GM19099 (cell line): ENCODE results near the gene SFMBT2.

Experiments
- POLR2A ChIP-seq: IDR thresholded peaks from 3 replicates; pipeline ENCODE4 v1.6.1; 2011; ENCODE audit warnings: low read depth; ENCODE audit not compliant: insufficient read length; ENCODE audit errors: extremely low read depth

Gene SFMBT2

GRCh38 chr10:7411671-7412128 lies 866 bp upstream of the SFMBT2 start:
- TF ChIP-seq POLR2A, result no peak

GRCh38 chr10:7410301-7410861 lies 453 bp downstream of the SFMBT2 start:
- TF ChIP-seq POLR2A, result no peak

- TF ChIP-seq POLR2A, result peak; percentile 11
Observed at GRCh38 chr10:7409732-7410168, 1.1 kb downstream of the SFMBT2 start.

DNA sequence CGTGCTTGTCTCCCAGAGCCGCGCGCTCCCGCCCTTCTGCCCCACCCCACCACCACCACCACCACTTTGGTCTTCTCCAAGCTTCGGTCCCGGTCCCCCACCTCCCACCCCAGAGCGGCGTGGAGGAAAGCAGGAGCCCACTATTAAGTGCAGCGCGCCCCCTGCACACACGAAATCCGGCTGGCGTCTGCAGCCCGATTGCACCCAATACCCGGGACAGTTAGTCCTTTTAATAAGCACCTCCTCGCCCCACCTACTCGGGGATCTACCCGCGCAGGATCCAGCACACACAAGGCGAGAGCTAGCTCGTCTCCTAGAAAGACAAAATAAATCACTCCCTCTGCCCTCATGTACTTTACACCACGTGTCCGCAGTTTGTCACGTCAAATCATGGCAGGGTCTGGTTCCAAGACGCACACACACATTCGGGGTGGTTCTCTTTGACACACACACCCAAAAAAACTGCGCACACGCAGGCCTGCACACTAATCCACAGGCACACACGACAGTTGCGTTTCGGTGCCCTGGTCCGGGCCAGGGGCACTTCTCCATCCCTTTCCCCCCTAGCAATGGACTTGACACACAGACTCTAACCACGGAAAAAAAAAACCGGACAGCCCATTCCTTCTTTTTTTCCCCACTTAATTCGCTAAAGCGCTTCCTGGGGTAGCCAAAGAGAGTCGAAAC lies 1.6 kb downstream of the SFMBT2 start:
- peak; percentile 21 for TF ChIP-seq POLR2A

DNA sequence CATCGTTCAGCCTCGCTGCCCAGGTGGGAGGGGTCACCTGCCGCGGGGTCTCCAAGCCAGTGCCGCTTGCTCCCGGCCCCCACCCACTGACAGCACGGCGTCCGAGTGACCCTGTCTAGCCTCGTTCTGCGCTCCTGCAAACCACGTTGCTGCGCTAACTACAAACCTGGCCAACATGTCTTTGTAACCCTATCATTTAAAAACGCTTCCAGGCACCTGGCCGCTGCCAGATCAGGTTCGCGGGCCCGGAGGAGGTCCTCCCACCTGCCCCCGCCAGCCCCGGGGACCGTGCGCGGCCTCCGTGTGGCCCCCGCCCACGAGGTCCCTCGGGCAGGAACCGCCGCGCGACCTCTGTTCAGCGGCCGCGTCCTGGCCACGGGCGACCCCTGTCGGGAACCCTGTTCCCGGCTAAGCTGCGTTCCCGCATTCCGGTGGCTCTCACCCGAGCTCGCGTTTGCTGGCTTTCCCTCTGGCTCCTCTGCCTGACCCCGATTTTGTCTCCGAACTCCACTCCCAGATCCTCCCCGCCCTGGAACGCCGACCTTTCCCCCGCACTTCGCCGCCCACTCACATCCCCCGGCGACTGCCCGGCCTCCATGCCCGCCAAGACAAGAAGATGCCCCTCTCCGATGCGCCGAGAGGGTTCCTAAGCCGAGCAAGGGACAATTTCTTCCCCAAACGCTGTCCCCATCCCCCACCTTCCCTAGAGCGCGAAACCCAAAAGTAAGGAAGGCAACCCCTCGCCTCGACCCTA lies 2.4 kb downstream of the SFMBT2 start:
- TF ChIP-seq POLR2A, result no peak

DNA sequence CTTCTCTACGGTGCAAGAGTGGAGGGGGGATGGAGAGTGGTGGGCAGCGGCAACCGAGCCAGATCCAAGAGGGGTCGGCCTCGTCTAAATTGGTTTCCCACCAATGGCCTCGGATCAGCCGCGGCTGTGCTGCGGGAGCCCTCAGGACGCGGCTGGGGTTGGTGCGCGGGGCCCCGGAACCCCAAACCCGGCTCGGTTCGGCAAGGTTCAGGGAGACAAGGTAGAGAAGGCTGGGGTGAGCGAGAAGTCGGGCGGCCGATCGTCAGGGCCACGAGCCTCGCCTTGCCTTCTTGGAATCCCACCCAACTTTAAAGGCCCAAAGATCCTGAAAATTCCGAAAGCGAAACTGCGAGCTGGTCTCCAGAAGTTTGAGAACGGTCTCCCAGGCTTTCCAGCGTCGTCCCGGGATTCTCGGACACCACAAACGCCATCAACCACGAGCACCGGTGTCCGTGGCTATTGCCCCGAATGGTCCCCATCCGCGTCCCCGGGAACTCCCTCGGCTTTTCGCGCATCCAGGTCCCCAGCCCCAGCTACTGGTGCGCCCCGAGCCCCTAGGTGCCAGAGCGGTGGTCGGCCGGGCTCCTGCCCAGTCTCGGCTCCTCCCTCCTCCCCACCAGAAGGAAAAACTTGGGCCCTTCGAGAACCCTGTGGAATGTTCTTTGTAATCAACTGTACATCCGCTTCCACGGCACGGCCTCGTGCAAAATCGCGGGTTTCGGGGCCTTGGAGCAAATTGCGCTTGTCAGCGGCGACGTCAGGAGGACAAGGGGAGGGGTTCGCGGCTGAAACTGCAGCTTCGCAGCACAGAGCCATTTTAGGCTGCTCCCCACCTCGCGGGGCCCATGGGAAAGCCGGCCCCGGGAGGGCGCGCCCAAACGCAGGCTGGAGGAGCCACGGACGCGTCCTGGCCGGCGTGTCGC lies 3.2 kb downstream of the SFMBT2 start:
- peak; percentile 2 for TF ChIP-seq POLR2A

- no peak for TF ChIP-seq POLR2A
Observed at GRCh38 chr10:7406712-7407333, 4.0 kb downstream of the SFMBT2 start.

- TF ChIP-seq POLR2A, result no peak
Observed at GRCh38 chr10:7405637-7406036, 5.2 kb downstream of the SFMBT2 start.

GRCh38 chr10:7403620-7404019 lies 7.2 kb downstream of the SFMBT2 start:
- no peak for TF ChIP-seq POLR2A

GRCh38 chr10:7401782-7402181 lies 9.1 kb downstream of the SFMBT2 start:
- TF ChIP-seq POLR2A, result no peak

GRCh38 chr10:7401156-7401555 lies 9.7 kb downstream of the SFMBT2 start:
- no peak for TF ChIP-seq POLR2A

DNA sequence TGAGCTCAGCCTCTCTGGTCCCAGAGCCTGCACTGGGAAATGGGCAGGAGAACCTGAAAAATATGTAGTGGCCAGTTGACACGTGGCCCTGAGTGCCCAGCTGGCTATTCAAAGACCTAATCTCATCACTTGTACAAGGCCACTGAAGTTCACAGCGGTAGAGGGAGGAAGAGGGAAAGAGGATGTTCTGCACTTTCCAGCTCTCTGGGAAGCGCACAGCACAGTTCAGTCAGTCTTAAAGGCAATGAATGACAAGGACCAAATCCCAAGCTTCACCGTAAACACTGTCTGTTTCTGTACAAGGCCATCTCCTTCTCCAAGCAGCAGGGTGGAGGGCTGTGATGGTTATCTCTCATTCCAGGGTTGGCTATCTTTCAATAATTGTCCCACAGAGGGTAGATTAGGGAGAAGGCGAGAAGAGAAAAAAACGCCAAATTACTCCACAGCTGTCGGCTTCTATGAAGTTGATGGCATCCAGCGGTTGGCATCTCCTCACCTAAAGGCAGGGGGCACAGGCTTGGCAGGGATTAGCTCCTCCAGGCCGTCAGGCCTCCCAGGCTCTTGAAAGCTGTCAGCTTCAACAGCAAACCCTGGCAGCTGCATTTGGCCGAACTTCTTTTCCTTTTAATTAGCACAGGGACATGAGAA lies 10.6 kb downstream of the SFMBT2 start:
- no peak for TF ChIP-seq POLR2A

DNA sequence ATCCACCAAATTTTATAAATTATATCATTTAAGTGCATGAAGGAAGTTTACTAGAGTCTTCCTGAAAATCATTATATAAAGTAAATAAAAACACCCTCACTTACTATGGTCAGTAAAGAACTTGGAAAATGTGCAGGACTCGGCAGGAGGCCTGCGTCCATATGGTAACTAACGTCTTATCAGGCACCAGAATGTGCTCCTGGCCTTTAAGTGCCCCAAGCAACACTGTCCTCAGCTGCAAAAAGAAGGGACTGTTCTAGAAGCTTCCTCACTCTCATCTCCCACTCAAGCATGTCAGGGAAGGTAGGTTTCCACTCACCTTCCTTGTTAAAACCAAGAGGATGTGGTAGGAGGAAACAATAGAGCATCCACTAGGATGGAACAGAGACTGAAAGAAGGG lies 11.3 kb downstream of the SFMBT2 start:
- no peak for TF ChIP-seq POLR2A

DNA sequence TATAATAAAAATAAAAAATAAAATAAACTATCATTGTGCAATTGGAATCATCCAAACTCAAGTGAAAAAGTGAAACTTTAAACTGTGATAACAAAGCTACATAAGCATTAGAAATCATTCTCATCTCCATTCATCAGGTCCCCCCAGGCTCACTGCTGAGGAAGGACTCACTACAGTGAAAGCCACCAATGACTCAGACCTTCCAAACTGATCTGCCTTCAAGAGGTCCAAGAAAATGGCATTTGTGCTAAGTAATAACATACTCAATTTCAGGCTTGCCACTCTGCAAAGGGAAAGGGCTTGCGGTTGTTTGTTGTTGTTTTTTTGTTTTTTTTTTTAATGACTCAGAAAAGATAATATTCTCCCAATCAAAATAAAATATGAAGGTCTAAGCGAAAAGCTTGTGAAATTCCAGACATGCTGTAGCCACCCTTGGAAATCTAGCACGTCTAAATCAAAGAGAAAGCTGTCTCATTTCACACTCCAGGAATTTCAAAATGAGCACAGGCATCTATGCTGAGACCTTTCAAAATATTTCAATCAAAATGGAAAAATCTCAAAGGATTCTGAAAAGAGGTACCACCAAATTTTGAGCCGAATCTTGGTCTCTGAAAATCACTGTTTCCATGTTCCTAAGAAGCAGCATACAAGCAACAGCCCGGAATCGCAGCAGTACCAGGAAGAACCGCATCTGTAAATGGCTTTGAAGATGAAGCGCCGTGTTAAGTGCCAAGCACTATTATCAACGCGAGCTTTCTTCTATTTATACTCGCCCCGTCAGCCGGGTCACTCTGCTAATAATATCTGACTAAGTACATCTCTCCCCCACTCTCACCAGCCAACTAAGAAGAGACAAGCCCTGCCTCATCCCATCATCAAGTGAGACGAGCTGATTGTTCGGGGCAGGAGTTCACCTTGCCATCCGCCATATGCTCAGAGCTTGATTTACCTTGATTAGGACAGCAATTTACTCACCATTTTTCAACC lies 13.5 kb downstream of the SFMBT2 start:
- TF ChIP-seq POLR2A, result no peak
